Fibroblast of pulmonary artery (primary cell): ENCODE measurements around the gene MGMT.

Source experiments
- DNase-seq: peaks from one replicate; pipeline ENCODE4 v3.0.0-alpha.2; 2010; ENCODE audit warnings: low read depth
- H3K4me3 ChIP-seq: replicated peaks from 2 replicates; pipeline ENCODE4 v1.5.1; 2011; ENCODE audit warnings: low read depth, mild to moderate bottlenecking, control low read depth, low read length, moderate library complexity
- TF ChIP-seq, protein P1 (sequence below): IDR thresholded peaks from 2 replicates; pipeline ENCODE4 v1.5.1; 2011; ENCODE audit warnings: mild to moderate bottlenecking, control low read depth, low read length, inconsistent platforms; ENCODE audit errors: missing control alignments

Gene MGMT

DNA sequence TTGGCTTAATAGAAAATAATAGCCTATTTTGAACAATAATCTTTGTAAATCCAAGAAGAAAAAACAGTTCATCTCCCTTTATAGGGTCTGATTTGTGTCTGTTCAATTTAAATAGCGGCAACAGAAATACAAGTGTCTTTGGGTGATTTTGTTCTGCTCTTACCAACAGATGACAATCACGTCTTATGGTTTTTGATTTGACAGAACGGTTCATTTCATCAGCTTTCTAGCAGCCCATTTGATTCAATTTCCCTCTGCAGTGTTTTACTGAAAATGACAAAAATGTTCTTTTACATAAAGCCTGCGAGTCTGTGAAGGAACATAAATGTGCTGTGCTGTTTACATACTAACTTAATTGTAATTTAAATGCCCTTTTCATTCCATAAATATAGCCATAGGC, 180.5 kb downstream of the MGMT start:
- TF ChIP-seq, protein P1, sequence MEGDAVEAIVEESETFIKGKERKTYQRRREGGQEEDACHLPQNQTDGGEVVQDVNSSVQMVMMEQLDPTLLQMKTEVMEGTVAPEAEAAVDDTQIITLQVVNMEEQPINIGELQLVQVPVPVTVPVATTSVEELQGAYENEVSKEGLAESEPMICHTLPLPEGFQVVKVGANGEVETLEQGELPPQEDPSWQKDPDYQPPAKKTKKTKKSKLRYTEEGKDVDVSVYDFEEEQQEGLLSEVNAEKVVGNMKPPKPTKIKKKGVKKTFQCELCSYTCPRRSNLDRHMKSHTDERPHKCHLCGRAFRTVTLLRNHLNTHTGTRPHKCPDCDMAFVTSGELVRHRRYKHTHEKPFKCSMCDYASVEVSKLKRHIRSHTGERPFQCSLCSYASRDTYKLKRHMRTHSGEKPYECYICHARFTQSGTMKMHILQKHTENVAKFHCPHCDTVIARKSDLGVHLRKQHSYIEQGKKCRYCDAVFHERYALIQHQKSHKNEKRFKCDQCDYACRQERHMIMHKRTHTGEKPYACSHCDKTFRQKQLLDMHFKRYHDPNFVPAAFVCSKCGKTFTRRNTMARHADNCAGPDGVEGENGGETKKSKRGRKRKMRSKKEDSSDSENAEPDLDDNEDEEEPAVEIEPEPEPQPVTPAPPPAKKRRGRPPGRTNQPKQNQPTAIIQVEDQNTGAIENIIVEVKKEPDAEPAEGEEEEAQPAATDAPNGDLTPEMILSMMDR: no peak
- no peak for DNase-seq
- no peak overlapping the region for H3K4me3 ChIP-seq

DNA sequence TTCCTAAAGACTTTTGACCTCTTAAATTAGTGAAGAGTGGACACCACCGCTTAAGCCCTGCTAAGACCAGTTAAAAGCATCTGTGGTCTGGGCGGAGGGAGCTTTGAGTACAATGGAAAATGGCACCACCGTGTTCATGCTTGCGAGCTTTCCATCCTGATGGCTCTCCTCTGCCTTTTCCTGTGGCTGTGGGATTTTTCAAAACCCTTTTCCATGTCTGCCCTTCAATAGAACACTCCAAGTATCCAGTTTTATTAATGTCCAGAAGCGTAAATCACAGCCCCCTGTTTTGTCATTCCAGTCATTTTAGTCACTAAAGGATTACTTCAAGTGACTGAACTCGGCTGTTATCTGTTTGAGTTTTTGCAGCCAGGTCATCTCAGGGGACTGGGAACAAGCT, 181.8 kb downstream of the MGMT start:
- no peak for DNase-seq
- TF ChIP-seq, protein P1: no peak
- no peak overlapping the region for H3K4me3 ChIP-seq

DNA sequence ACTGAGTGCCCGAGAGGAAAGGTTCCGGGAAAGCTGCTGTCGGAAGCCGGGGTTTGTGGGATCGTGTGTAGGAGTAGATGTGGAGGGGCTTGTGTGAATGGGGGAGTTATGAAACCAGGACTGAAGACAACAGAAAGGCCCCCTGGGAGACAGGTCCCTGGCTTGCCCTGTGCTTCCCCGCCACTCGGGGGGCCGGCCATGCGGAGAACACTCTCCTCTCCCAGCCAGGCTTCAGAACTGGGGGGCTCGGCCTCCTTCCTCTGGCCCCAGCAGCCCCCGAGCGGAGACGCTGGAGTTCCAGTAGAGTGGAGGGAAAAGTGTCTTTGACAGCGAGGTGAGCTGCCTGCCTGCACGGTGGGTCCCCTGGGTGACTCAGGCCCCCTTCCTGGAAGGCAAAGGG, 185.0 kb downstream of the MGMT start:
- TF ChIP-seq, protein P1: no peak
- DNase-seq: no peak
- H3K4me3 ChIP-seq: no peak overlapping the region

DNA sequence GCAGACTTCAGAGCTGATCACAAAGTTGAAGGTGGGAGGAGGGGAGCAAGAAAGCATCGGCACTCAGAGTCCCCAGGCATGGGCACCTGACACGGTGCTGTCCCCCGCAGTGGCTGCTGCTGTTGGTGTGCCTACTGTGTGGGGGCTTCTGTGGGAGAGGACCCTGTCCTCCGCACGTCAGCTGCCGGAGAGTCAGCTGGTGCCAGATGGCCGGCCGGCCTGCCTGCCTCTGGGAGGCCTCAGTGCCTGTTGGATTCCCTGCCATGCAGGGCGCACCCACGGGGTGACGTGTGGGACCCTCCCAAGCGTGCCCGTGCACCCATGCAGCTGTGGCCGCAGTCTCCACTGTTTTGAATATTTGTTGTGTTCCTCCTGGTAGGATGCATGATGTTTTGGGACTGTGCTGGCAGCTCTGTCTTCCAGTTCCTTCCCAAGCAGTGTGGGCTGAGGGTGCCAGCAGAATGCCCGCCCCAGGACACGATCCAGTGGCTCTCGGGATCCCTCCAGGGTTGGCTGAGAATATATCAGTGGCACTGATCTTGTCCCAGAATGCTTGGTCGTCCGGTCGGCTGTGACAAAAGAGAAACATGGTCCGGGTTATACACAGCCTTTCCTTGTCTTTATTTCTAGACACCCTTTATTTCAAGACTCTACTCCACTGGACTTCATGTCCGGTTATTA, 185.6 kb downstream of the MGMT start:
- H3K4me3 ChIP-seq: no peak overlapping the region
- no peak for DNase-seq
- TF ChIP-seq, protein P1: no peak

DNA sequence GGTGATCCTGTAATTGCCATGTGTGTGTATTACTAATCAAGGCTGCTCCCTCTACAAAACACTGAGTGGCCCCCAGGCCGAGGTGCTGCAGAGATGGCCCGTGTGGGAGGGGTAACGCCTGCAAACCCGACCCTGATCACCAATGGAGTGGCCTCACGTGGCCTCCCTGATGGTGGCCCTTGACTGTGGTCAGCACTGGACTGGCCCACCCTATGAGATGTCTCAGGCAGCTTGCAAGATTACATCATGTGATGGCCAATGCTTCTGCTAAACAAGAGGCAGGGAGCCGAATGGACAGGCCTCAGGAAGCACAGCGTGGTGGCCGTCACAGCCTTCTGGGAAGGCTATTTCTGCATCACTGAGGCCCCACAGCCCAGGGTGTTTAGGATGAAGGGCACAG, 186.4 kb downstream of the MGMT start:
- no peak overlapping the region for H3K4me3 ChIP-seq
- no peak for DNase-seq
- TF ChIP-seq, protein P1: no peak

DNA sequence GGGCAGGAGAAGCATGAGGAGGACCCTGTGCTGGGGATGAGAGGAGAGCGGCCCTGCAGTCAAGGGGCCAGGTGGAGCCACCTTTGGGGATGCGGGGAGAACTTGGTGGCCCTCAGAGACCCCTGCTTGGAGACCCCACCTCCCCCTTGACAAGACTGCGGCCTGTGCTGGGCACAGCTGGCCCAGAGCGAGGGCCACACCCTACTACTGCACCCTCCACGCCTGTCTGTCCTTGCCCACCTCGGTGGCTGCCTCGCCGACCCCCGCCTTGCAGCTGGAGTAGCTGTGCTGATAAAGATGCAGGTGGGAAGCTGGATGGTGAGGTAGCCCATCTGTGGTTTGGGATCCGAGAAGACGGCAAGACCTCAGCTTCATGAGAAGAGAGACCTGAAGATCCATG, 186.8 kb downstream of the MGMT start:
- DNase-seq: no peak
- no peak overlapping the region for H3K4me3 ChIP-seq
- TF ChIP-seq, protein P1: no peak

DNA sequence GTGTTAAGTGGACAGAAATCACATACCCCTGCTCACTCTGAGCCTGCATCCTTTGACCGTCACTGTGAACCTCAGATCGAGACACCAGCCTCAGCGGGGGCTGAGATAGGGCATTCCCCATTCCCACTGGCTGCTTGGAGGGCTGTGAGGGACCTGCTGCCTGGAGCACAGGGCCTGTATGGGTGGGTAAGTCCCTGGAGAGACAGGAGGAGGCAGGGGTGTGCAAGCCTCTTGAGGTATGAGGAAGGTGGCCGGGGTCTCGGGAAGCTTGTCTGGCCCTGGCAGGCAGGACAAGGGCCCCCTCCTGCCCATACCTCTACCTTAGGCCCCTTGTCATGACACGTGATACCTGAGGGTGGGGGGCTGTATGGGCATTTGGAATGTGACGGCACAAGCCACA, 187.4 kb downstream of the MGMT start:
- DNase-seq: no peak

More for the DNA sequence above, 187.4 kb downstream of the MGMT start:
- TF ChIP-seq, protein P1: no peak
- no peak overlapping the region for H3K4me3 ChIP-seq
